GM19463 (cell line): ENCODE data around the gene RNF213.

Experiments
- ATAC-seq: cut with Tn5 transposase; IDR thresholded peaks from one replicate; pipeline ENCODE4 v1.9.1; 2021; ENCODE audit warnings: mild to moderate bottlenecking, moderate library complexity; ENCODE audit not compliant: unreplicated experiment

RNF213 gene

GRCh38 chr17:80363120-80363515 is 102.5 kb downstream of the RNF213 start:
- no peak for ATAC-seq

- ATAC-seq, result no peak
Observed at GRCh38 chr17:80363518-80364090, 103.0 kb downstream of the RNF213 start.

GRCh38 chr17:80364091-80364691 is 103.5 kb downstream of the RNF213 start:
- ATAC-seq, result no peak

- no peak for ATAC-seq
Observed at GRCh38 chr17:80365001-80365965, 104.6 kb downstream of the RNF213 start.

GRCh38 chr17:80365983-80366382 is 105.3 kb downstream of the RNF213 start:
- ATAC-seq, result no peak

GRCh38 chr17:80367503-80367902 is 106.9 kb downstream of the RNF213 start:
- ATAC-seq, result no peak

- ATAC-seq, result no peak
Observed at GRCh38 chr17:80371196-80371595, 110.5 kb downstream of the RNF213 start.

GRCh38 chr17:80372456-80372855 is 111.8 kb downstream of the RNF213 start:
- no peak for ATAC-seq

GRCh38 chr17:80372922-80373570 is 112.4 kb downstream of the RNF213 start:
- no peak for ATAC-seq

- ATAC-seq, result no peak
Observed at GRCh38 chr17:80374039-80374731, 113.5 kb downstream of the RNF213 start.

- ATAC-seq, result no peak
Observed at GRCh38 chr17:80374732-80375585, 114.3 kb downstream of the RNF213 start.

GRCh38 chr17:80376531-80376930 is 115.9 kb downstream of the RNF213 start:
- ATAC-seq, result no peak

GRCh38 chr17:80377798-80378197 is 117.1 kb downstream of the RNF213 start:
- no peak for ATAC-seq

GRCh38 chr17:80379348-80379747 is 118.7 kb downstream of the RNF213 start:
- ATAC-seq, result no peak

GRCh38 chr17:80380068-80380467 is 119.4 kb downstream of the RNF213 start:
- no peak for ATAC-seq

- ATAC-seq, result no peak
Observed at GRCh38 chr17:80380555-80381002, 119.9 kb downstream of the RNF213 start.

- ATAC-seq, result no peak
Observed at GRCh38 chr17:80381416-80381923, 120.8 kb downstream of the RNF213 start.

GRCh38 chr17:80382446-80382845 is 121.8 kb downstream of the RNF213 start:
- no peak for ATAC-seq

GRCh38 chr17:80382956-80383355 is 122.3 kb downstream of the RNF213 start:
- no peak for ATAC-seq
